SK-N-SH treated with all-trans-retinoic acid at 6 μM for 48 hours (cell line): Measurements from ENCODE around the gene SYT7.
A peak's percentile ranks its signal among the peaks of the same experiment; 100 is the strongest.

Experiments
- ATAC-seq: fragments of 200-7000 bp; cut with Tn5 transposase; 3 replicates; pipeline ENCODE4 v1.9.1; 2020; ENCODE audit warnings: mild to moderate bottlenecking, moderate library complexity
- ARNTL ChIP-seq: fragments of 450-650 bp; formaldehyde crosslinking; IDR thresholded peaks from 2 replicates; pipeline ENCODE4 v1.5.0; 2020; ENCODE audit warnings: low read depth, mild to moderate bottlenecking, moderate library complexity, borderline replicate concordance
- BACH2 ChIP-seq: fragments of 250-450 bp; sonication (Bioruptor Pico); IDR thresholded peaks from 2 replicates; pipeline ENCODE4 v1.9.0; 2021; ENCODE audit warnings: mild to moderate bottlenecking, borderline replicate concordance
- CSRNP3 ChIP-seq: fragments of 250-450 bp; sonication (Bioruptor Pico); IDR thresholded peaks from 2 replicates; pipeline ENCODE4 v1.5.1; 2021; ENCODE audit warnings: mild to moderate bottlenecking, moderate library complexity
- ESRRG ChIP-seq: fragments of 250-450 bp; sonication (Bioruptor Pico); IDR thresholded peaks from 2 replicates; pipeline ENCODE4 v1.6.1; 2021; ENCODE audit warnings: mild to moderate bottlenecking
- GLIS3 ChIP-seq: fragments of 250-450 bp; sonication (Bioruptor Pico); IDR thresholded peaks from 2 replicates; pipeline ENCODE4 v1.5.0; 2020; ENCODE audit warnings: mild to moderate bottlenecking, moderate library complexity
- ISL1 ChIP-seq: fragments of 250-450 bp; sonication (Bioruptor Pico); IDR thresholded peaks from 2 replicates; pipeline ENCODE4 v2.1.2; 2022; ENCODE audit warnings: mild to moderate bottlenecking, moderate library complexity
- OSR1 ChIP-seq: fragments of 250-450 bp; sonication (Bioruptor Pico); IDR thresholded peaks from 2 replicates; pipeline ENCODE4 v1.8.0; 2022; ENCODE audit warnings: moderate library complexity, mild to moderate bottlenecking, inconsistent platforms
- PATZ1 ChIP-seq: fragments of 250-450 bp; sonication (Bioruptor Pico); IDR thresholded peaks from 2 replicates; pipeline ENCODE4 v1.8.0; 2020; ENCODE audit warnings: mild to moderate bottlenecking, moderate library complexity, borderline replicate concordance
- POU6F1 ChIP-seq: fragments of 250-450 bp; sonication (Bioruptor Pico); IDR thresholded peaks from 2 replicates; pipeline ENCODE4 v1.8.0; 2021; ENCODE audit warnings: low read depth, mild to moderate bottlenecking, moderate library complexity, borderline replicate concordance
- RARB ChIP-seq: fragments of 250-450 bp; sonication (Bioruptor Pico); IDR thresholded peaks from 2 replicates; pipeline ENCODE4 v1.8.0; 2021; ENCODE audit warnings: mild to moderate bottlenecking, moderate library complexity
- SNAI2 ChIP-seq: fragments of 250-450 bp; sonication (Bioruptor Pico); IDR thresholded peaks from 2 replicates; pipeline ENCODE4 v1.5.0; 2020; ENCODE audit warnings: mild to moderate bottlenecking, moderate library complexity
- TCF4 ChIP-seq: fragments of 250-450 bp; sonication (Bioruptor Pico); IDR thresholded peaks from 2 replicates; pipeline ENCODE4 v1.8.0; 2021; ENCODE audit warnings: mild to moderate bottlenecking, moderate library complexity, borderline replicate concordance
- TOX ChIP-seq: fragments of 250-450 bp; sonication (Bioruptor Pico); IDR thresholded peaks from 2 replicates; pipeline ENCODE4 v1.8.0; 2021; ENCODE audit warnings: mild to moderate bottlenecking, moderate library complexity, borderline replicate concordance
- TSHZ2 ChIP-seq: fragments of 250-450 bp; sonication (Bioruptor Pico); IDR thresholded peaks from 2 replicates; pipeline ENCODE4 v1.5.0; 2020; ENCODE audit warnings: mild to moderate bottlenecking, moderate library complexity
- ZC3H10 ChIP-seq: fragments of 250-450 bp; sonication (Bioruptor Pico); IDR thresholded peaks from 2 replicates; pipeline ENCODE4 v1.5.1; 2021; ENCODE audit warnings: mild to moderate bottlenecking, moderate library complexity
- ZFP3 ChIP-seq: fragments of 250-450 bp; sonication (Bioruptor Pico); IDR thresholded peaks from 2 replicates; pipeline ENCODE4 v1.5.0; 2020; ENCODE audit warnings: mild to moderate bottlenecking, moderate library complexity
- ZFP30 ChIP-seq: fragments of 450-650 bp; formaldehyde crosslinking; IDR thresholded peaks from 2 replicates; pipeline ENCODE4 v1.5.0; 2022; ENCODE audit warnings: mild to moderate bottlenecking, moderate library complexity
- ZNF565 ChIP-seq: fragments of 450-650 bp; formaldehyde crosslinking; conservative IDR thresholded peaks from 2 replicates; pipeline ENCODE4 v1.5.0; 2020; ENCODE audit warnings: low read depth, mild to moderate bottlenecking, moderate library complexity
- ZNF70 ChIP-seq: fragments of 450-650 bp; formaldehyde crosslinking; IDR thresholded peaks from 2 replicates; pipeline ENCODE4 v1.5.0; 2020; ENCODE audit warnings: mild to moderate bottlenecking, moderate library complexity
- ZNF8 ChIP-seq: fragments of 450-650 bp; formaldehyde crosslinking; IDR thresholded peaks from 2 replicates; pipeline ENCODE4 v1.5.0; 2020; ENCODE audit warnings: mild to moderate bottlenecking, moderate library complexity

The SYT7 gene

GRCh38 chr11:61510166-61510919, 70.5 kb downstream of the SYT7 start:
- TF ChIP-seq RARB (CRISPR knock-in tag): no peak
- TF ChIP-seq ISL1 (CRISPR knock-in tag): no peak
- TF ChIP-seq TOX (CRISPR knock-in tag): no peak
- no peak for TF ChIP-seq ESRRG (CRISPR knock-in tag)
- no peak for TF ChIP-seq TSHZ2
- no peak for TF ChIP-seq POU6F1 (CRISPR knock-in tag)
- TF ChIP-seq ARNTL (CRISPR knock-in tag): no peak
- no peak for TF ChIP-seq SNAI2 (CRISPR knock-in tag)
- no peak for TF ChIP-seq ZNF8 (CRISPR knock-in tag)
- TF ChIP-seq CSRNP3 (CRISPR knock-in tag): no peak
- TF ChIP-seq PATZ1 (CRISPR knock-in tag): no peak
- TF ChIP-seq ZFP3 (CRISPR knock-in tag): no peak
- no peak for TF ChIP-seq ZNF70
- TF ChIP-seq OSR1 (CRISPR knock-in tag): no peak
- no peak for TF ChIP-seq ZFP30 (CRISPR knock-in tag)
- ATAC-seq: no peak

- ATAC-seq: peak; percentile 88
- TF ChIP-seq CSRNP3 (CRISPR knock-in tag) (no peak), TCF4 (peak; percentile 14; the same call in 1 of the 2 replicates), ZFP30 (CRISPR knock-in tag) (no peak), TOX (CRISPR knock-in tag) (no peak), ZC3H10 (CRISPR knock-in tag) (no peak), GLIS3 (CRISPR knock-in tag) (no peak), ZNF565 (CRISPR knock-in tag) (no peak), ZNF8 (CRISPR knock-in tag) (no peak), TSHZ2 (peak; percentile 71; the same call in 1 of the 2 replicates), RARB (CRISPR knock-in tag) (no peak), ZFP3 (CRISPR knock-in tag) (no peak), OSR1 (CRISPR knock-in tag) (no peak), BACH2 (CRISPR knock-in tag) (0 out of 2 replicates have a peak, but pooled peaks have one; percentile 20), ESRRG (CRISPR knock-in tag) (no peak), SNAI2 (CRISPR knock-in tag) (no peak)
Measured at GRCh38 chr11:61509043-61510029, 71.5 kb downstream of the SYT7 start.
